GM18867 (cell line): Measurements from ENCODE around the gene LRFN2.

Experiments
- ATAC-seq: cut with Tn5 transposase; IDR thresholded peaks from one replicate; pipeline ENCODE4 v1.9.1; 2021; ENCODE audit warnings: mild to moderate bottlenecking, moderate library complexity; ENCODE audit not compliant: unreplicated experiment

Gene LRFN2

DNA sequence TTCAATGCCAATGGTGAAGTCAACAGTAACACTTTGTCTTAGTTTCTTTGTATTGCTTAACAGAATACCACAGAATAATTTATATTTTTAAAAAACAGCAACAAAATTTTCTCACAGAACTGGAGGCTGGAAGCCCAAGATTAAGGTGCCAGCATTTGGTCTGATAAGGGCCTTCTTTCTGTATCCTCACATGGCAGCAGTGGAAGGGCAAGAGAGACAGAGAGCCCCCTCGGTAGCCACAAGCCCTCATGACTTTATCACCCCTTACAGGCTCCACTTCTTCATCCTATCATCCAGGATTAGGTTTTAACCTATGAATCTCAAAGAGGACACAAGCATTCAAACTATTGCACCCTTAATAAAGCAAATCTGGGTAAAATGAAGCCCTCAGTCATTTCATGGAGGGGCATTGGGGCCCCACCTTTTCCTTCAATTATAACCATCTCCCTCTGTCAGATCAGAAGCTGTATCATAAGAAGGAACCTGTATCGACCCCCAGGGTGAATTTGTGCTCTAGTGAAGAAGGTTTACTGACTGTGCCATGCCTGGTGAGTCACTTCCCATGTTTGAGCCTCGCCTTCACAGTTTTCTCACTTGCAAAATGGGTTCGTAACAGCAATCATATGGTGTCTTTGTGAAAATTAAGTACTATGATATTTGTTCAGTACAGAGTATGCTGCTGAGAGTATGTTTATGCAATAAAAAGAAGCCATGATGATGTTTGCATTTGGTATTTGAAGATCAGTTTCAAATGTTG is 178.2 kb downstream of the LRFN2 start:
- ATAC-seq, result no peak

DNA sequence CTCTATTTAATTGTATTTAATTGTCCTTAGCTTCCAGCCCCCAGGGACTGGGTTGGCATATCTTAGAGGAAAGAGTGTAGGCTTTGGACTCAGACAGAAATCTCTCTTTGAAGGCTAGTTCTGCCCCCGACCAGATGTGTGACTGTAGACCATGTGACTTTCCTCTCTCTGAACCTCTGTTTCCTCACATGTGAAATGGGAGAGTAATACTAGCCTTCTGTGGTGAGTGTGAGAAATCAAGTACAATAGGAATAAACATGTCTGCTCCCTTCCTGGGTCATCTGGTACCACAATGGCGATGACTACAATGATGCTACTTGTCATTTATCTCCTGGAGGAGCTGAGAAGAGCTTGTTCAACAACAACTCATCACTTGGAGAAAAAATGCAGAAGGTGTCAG is 179.9 kb downstream of the LRFN2 start:
- no peak for ATAC-seq

DNA sequence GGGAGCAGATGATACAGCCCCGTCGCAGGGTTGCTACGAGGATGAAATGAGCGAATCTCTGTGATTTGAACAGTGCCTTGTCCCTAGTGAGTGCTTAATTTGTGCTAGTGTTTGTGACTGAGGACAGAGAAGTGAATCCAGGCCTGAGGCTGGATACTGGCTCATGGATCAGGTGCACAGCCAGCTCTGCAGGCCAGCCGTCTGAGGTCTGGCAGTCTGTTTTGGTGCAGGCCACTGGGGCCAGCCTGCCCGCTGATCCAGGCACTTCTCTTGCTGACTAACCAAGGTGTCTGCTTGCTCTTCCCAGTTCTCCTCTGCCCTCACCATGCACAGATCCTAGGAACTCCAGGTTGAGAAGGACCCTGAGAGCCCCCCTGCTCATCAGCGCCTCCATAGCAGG is 181.0 kb downstream of the LRFN2 start:
- no peak for ATAC-seq

DNA sequence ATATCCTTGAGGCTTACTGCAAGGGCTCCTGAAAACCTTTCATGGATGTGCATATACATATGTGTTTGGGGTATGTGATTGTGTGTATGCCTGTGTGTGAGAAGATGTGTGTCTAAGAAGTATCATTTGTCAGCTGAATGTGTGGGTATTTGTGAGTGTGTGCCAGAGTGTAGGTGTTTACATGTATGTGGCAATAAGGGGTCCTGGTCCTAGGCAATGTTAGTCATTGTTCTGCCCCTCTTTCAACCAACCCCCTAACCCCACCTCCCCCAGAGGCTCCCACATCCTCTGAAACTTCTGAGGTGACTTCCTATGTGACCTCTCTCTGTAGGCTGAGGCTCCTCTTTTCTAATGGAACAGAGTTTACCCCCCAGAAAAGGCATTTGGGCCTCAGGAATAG is 186.4 kb downstream of the LRFN2 start:
- ATAC-seq, result no peak

DNA sequence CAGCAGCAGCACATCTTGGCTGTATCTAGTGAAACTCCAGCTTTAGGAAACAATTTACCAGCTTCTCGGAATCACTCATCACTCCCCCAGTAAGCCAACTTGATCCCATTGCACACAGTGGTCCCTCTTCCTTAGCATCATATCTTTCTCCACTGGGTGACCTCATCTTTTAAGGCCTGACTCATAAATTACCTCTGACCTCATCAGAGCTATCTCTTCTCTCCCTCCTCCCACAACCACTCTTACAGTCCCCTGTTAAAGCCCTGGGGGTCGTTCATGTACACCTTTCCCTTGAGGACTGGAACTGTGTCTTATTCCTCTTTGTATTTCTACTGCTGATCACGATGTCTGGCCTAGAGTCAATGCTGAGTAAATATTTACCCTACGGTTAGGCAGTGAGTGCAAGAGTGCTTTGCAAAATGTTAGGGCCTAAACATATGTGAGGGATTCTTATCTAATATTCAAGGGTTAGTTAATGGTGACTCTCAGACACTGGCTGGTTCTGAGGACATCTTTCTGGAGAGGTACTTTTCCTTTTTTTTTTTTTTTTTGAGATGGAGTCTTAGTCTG is 187.2 kb downstream of the LRFN2 start:
- no peak for ATAC-seq

DNA sequence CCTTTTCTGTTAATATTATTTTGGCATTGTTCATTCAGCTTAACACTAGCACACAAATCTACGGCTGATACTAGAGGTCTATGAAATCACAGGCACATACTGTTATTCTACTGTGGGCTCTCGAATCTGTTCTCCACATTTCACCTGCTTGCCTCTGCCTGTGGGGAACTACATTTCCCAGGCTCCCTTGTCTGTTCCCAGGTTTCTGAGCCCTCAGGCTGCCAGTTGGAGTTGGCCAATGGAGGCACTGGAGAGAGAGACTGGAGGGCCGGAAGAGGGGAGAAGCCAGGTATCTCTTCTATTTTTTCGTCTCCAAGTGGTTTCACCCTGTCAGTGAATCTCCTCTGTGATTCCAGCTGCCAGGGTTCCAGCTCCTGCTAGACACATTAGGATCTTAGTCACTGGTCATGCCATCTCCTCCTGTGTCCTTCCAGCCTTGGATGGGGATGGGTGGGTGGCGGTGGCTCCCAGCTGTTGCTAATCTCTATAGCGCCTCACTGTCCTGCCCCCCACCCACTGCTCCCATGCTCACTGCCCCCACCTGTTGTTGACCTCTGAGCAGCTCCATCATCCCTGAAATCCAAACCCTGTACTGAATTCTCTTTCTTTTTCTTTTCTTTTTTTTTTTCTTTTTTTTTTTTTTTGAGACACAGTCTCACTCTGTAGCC is 188.2 kb downstream of the LRFN2 start:
- ATAC-seq, result no peak

DNA sequence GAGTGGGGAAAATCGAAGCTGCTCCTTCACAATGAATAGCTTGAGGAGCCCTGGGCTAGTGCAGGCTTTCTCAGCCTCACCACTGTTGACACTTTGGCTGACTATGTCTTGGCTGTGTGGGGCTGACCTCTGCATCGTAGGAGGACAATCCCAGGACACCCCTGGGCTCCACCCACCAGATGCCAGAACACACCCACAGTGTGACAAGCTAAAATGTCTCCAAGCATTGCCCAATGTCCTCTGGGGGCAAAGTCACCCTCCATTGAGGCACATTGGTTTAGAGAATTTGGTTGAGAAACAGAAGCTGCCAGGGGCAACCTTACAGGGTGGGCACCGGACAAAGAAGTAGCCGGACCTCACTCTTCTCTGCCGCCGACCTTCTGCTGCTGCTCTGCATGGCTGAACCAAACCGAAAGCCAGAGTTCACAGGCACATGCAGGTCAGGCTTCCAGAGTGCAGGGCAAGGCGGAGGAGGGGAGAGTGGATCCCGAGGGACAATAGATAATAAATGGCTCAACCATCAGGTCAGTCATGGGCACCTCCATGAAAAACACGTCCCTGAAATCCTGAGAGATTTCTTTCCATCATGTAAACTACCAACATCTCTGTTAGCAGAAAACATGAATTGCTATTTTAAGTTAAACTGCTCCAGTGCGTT is 189.0 kb downstream of the LRFN2 start:
- ATAC-seq, result no peak

DNA sequence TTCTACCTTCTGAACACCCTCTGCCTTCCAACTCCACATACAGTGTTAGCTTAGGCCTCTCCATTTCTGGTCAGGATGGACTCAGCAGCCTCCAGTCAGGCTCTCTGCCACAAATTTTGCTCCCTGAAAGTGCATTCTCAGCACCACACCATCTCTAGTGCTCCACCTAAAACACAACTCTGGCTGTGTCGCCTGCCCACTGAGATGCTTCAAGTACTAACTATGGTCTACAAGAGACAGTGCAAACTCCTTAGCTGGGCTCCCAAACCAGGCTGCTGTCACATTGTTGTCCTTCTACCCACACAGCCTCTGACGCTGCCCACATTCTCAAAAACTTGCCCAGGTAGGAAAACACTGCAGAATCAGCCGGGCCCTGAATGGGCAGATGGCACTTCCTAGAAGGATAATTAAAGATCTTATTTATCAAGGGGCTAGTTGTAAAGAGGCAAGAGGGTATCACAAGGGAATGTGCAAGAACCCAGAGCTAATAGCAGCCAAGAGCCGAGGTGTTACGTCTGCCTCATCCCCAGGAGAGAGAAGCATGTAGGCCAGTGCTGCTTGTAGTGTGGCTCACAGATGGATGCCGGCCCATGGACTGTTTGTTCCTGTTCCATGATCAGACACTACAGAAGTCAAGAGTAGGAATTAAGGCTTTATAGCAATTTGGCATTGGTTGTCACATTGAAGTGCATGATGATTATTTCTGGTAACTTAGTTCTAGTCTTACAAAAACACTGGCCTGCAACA is 189.7 kb downstream of the LRFN2 start:
- no peak for ATAC-seq

DNA sequence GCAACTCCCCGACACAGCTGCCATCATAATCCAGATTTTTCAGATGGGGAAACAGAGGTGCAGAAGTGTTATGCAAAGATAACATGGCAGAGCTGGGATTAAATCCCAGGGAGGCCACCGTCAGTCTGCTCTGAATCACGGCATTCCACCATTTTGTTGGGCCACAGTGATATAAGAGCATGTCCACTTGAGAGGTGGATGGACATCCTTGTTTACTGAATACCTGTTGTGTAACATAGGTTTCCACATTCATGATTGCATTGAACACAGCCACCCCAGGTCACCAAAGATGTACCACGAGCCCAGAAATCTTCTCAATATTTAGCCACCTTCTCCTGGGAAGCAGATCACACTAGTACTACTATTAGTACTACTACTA is 191.5 kb downstream of the LRFN2 start:
- ATAC-seq, result no peak

DNA sequence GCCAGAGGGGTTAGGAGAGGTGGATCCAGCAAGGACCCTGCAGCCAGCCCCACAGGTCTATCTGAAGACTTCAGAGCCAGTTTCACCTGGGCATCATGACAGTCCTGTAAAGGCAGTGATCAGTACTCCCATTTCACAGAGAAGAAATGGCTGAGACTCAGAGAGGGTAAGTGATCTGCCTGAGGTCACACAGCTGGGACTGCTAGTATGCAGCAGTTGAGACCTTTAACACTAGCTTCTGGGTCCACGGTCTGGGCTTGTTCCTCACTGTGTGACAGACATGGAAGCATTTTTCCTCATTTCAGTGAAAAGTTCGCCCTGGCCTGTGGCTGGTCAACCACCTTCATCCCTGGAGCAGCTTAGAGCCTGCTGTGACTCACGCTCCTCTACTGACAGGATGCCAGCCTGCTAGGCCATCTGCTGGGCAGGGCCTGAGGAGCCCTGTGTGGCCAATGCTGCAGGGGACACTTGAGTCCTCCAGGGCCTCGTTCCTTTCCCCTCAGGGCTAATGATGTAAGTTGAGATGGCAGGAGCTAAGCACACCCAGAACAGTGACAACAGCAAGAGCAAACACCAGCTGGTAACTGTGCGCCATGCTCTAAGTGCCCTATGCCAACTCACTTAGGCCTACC is 192.0 kb downstream of the LRFN2 start:
- ATAC-seq, result no peak

DNA sequence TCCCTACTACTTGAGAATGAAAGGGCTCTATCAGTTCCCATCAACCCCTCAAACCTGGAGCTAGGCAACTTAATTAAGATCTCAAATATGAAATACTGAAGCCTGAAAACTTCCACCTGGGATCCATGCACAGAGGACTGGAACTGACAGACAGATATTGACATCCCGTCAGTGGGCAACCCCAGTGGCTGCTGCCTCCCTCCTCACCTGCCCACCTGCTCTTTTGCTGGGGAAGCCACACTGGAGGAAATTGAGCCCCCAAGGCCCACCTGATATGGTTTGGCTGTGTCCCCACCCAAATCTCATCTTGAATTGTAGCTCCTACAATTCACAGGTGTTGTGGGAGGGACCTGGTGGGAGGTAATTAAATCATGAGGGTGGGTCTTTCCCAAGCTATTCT is 192.8 kb downstream of the LRFN2 start:
- no peak for ATAC-seq

DNA sequence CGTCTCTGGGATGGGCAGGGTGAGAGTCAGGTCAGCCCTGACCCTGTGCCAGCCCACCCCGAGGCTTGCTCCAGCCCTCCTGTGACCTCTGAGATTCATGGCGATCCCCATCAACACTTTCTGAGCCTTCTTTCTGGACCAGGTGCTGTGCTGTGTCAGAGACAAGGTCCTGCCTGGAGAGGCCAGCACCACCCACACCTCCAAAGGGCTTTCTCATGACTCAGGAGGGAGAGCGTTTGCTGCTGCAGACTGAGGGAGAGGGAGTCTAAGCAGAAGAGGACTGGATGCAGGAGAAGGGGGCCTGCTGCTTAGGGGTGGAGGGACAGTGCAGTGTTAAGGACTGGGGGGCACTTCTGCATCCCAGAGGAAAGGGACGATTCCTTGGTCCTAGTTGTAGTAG is 193.5 kb downstream of the LRFN2 start:
- no peak for ATAC-seq

DNA sequence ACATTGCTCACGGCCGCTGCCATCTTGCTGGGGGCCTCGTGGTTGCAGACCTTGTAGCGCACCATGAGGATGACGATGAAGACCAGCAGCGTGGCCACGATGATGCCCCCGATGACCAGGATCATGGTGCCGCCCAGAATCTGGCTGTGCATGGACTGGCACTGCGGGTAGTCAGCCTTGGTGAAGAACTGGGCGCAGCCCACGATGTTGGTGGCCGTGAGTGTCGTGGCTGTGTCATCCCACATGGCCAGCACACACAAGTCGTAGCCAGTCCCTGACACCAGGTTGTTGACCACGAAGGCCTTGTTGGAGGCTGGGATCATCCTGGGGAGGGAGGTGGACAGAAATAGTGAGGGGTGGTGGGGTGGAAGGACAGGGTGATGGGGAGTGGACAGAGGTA is 194.6 kb downstream of the LRFN2 start:
- no peak for ATAC-seq

DNA sequence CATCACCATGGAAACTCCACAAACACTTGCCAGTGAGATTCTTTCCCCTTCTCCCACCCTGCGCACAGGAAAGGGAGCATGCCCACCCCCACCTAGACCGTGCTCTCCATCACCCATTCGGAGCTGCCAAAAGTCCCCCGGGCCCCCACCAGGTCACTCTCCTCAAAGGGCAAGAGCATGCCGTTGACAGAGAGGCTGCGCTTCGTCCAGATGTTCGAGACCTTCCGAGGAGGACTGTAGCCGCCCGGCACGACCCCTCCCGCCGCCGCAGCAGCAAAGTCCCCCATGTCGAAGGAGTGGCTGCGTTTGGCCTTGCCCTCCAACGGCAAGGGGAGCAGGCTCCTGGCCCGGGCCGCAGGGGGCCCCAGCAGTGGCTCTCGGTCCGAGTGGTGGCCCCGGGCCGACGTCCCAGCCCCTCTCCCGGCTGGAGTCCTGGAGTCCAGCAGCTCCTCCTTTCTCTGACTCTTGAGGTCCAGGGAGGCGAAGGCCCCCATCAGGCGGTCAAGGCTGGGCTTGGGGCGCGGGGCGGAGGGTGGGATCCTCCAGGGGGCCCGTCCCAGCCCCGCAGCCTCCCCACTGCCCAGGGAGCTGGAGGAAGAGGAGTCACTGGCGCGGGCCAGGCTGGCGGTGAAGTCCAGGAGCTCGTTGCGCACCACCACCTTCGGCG is 195.2 kb downstream of the LRFN2 start:
- ATAC-seq, result no peak

DNA sequence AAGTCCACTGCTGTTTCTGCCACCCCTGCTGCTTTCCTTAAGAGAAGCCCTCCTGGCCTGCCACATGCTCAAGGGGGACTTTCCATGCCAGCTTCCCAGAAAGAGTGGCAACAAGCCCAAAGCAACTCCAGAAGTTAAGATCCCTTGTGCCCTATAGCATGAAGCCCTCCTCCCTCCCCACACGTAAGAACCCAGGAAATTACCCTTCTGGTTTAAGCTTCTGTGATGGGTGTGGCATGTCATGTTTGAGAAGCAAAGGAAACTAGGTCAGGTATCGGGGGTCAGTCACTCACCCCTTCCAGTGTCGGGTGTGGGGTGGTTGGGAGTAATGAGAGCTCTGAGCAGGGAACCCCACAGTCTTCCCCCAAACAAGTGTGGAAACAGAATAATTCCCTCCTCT is 196.1 kb downstream of the LRFN2 start:
- no peak for ATAC-seq

DNA sequence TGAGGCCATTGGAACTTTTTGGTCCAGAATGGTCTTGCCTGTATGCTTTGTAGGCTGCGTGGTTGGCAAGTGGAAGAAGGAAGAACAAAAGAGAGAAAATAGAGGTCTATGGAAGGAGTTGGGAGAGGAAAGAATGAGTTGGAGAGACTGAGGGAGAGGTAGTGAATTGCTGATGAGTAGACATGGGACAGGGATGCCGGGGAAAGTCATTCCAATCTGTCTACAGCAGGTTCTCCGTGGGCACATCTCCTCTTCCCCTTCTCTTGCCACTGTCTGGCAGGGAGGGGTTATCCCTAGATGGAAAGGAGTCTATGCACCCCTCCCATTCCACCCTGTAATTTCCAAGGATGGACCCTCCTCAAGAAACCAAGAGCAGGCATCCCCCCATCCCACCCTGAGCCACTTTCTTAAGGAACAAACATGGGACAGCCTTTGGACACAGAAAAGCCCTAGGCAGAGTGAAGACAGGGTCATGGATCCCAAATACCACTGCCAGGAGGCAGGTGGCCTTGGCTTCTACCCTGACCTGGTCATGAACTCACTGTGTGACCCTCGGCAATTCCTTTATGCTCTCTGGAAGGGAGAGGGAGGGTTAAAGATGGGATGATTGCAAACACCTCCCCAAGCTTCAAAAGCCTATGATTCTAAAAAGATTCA is 196.9 kb downstream of the LRFN2 start:
- no peak for ATAC-seq

DNA sequence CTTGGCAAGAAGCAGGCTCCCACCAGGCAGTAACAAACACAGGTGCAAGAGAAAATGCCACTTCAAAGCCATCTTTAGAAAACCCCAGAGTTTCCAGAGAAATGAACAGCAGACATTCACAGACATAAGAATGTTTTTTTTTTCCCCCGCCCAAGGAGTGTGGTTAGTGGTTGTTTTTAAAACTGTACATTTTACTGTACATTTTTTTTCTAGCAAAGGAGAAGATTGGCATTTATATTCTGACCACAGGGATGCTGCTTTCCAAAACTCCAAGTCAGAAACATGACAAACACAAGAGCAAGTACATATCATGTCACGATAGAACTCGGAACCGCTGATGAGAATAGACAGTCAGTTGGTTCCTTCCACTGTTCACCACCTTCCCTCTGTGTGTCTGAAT is 197.9 kb downstream of the LRFN2 start:
- no peak for ATAC-seq

DNA sequence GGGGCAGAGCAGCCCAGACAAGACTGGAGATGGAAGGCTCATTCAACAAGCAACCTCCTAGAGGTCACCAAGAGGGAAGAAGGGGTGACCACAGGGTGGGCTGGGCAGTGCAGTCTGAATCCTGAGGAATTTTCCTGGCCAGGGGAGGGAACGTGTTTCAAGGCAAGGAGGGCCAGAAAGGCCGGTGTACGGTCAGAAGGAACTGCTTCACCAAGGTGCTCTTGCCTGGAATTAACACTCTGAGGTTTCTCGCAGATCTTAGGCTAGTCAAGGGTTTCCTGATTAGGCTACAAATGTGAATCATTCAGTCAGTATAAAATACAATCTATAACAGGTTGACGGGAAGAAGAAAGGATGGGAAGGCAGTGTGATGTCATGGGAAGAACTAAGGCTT is 199.3 kb downstream of the LRFN2 start:
- ATAC-seq, result no peak

DNA sequence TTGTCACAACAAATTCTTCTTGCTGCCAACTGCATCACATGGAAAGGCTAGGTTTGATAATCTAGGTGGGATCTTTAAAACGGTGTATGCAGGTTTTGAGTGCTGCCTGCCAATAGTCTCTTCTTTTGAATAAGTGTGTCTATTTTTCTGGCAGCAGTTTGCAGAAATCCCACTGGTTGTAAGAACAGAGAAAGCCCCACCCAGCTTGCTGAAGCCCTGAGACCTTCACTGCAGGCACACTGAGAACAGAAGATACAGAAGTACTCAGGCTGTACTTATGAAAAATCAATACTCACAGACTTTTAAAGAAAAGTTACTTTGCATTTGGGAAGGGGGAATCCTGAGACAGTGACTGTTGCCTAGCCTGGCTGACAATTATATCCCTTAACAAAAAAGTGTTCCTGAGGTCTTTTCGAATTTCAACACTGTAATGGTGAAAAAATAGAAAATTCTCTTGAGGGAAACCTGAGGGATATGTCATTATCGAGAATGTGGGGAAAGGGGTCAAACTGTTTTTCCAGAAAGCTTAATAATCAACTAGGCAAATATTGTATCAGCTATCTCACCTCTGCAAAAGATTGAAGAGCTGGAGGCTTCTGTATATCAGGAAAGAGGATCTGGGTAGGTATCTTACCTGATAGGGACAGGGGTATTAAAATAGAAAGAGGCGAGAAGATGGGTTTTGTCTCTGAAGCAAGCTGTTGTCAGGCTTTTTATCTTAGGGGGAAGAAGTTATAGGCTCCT is 199.9 kb downstream of the LRFN2 start:
- no peak for ATAC-seq
